Measurements from ENCODE around the gene LPIN2.

The LPIN2 gene

GRCh38 chr18:3013024-3013804 is at the start of gene LPIN2:
TSS of gene LPIN2 (minus strand) at chr18:3013144. CDS start at chr18:2960840, 52,304 bp downstream.
- TF ChIP-seq CTCF (IDR thresholded peaks at IDR 0.05) = no peak
- Histone ChIP-seq H3K27ac (peak within 1 kb of the TSS; percentile 99), H3K4me3 (peak within 1 kb of the TSS; percentile 99)
- peak; percentile 99 for DNase-seq (ENCODE audit: low spot score)

GRCh38 chr18:3061581-3062312 is 48.8 kb upstream of the LPIN2 start:
- no peak overlapping the region for H3K27ac ChIP-seq
- no peak for DNase-seq (ENCODE audit: low spot score)
- TF ChIP-seq CTCF (IDR thresholded peaks at IDR 0.05) = no peak
- H3K4me3 ChIP-seq = no peak overlapping the region

- no peak for DNase-seq (ENCODE audit: low spot score)
- TF ChIP-seq CTCF (IDR thresholded peaks at IDR 0.05) = no peak
- peak overlapping the region in 1 of 2 donors; percentile 49 for H3K27ac ChIP-seq
- no peak overlapping the region for H3K4me3 ChIP-seq
Measured at GRCh38 chr18:3060667-3061580, 48.0 kb upstream of the LPIN2 start.

GRCh38 chr18:3059272-3059671 is 46.3 kb upstream of the LPIN2 start:
- Histone ChIP-seq H3K27ac (no peak overlapping the region), H3K4me3 (no peak overlapping the region)
- TF ChIP-seq CTCF (IDR thresholded peaks at IDR 0.05) = no peak
- DNase-seq (ENCODE audit: low spot score) = no peak

- no peak for DNase-seq (ENCODE audit: low spot score)
- no peak for TF ChIP-seq CTCF (IDR thresholded peaks at IDR 0.05)
- H3K27ac ChIP-seq = no peak overlapping the region
- H3K4me3 ChIP-seq = no peak overlapping the region
Measured at GRCh38 chr18:3058328-3059191, 45.6 kb upstream of the LPIN2 start.

GRCh38 chr18:3057526-3057925 is 44.6 kb upstream of the LPIN2 start:
- Histone ChIP-seq H3K27ac (no peak overlapping the region), H3K4me3 (no peak overlapping the region)
- no peak for DNase-seq (ENCODE audit: low spot score)
- no peak for TF ChIP-seq CTCF (IDR thresholded peaks at IDR 0.05)

All from coronary artery (tissue), 2 donors.